Measurements from ENCODE around the gene PAK4. TPM values are rescaled to one million over a fixed set of nuclear protein-coding genes. Genes with fewer than 3 reads are reported as not detected.
A peak's percentile ranks its signal among the peaks of the same experiment; 100 is the strongest.

Gene PAK4
- total and polyA plus RNA-seq, 12 donors = 7.2 to 61.0 (median 23.8) TPM

DNA sequence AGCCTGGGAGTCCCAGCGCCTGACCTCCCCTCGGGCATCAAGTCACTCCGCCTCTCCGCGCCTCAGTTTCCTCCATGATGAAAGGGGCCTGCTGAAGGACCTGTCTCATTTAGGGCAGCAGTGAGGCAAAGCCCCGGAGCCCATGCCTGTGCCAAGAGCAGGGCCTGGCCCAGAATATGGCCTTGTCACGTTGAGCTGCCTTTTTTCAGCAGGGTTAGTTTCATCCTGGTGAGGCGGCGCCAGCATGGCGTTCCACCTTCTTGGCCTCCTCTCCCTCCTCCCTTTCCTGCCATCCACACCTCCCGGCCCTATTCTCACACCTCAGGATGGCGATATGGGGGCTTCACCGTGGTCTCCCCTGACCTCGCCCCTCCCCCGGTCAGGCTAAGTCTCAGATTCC lies 30.2 kb downstream of the PAK4 start:
- H3K9me3 ChIP-seq (replicated peaks in 1 of 3) = no peaks in the 10 kb centered on the region
- no peaks in the 10 kb centered on the region for H3K36me3 ChIP-seq (replicated peaks in 1 of 2)
- DNase-seq = peak in 1 of 7 donors; percentile 40
- H3K4me1 ChIP-seq (replicated peaks in 1 of 2) = peaks cover 17 to 52% of the 10 kb centered on the region in 2 donors
- 57 to 77% (median 65%) methylated on average over 9 to 15 of the region's 15 CpGs for WGBS, 4 donors
- H3K27ac ChIP-seq = peak overlapping the region in 1 of 5 donors; percentile 45
- TF ChIP-seq, protein P1, sequence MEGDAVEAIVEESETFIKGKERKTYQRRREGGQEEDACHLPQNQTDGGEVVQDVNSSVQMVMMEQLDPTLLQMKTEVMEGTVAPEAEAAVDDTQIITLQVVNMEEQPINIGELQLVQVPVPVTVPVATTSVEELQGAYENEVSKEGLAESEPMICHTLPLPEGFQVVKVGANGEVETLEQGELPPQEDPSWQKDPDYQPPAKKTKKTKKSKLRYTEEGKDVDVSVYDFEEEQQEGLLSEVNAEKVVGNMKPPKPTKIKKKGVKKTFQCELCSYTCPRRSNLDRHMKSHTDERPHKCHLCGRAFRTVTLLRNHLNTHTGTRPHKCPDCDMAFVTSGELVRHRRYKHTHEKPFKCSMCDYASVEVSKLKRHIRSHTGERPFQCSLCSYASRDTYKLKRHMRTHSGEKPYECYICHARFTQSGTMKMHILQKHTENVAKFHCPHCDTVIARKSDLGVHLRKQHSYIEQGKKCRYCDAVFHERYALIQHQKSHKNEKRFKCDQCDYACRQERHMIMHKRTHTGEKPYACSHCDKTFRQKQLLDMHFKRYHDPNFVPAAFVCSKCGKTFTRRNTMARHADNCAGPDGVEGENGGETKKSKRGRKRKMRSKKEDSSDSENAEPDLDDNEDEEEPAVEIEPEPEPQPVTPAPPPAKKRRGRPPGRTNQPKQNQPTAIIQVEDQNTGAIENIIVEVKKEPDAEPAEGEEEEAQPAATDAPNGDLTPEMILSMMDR (IDR thresholded peaks at IDR 0.05) = no peak
- no peak for TF ChIP-seq POLR2A (IDR thresholded peaks at IDR 0.05)
- no peak overlapping the region for H3K4me3 ChIP-seq
- intact Hi-C loops (cut with DNase I) = no loop called here
- no peaks in the 10 kb centered on the region for H3K27me3 ChIP-seq

DNA sequence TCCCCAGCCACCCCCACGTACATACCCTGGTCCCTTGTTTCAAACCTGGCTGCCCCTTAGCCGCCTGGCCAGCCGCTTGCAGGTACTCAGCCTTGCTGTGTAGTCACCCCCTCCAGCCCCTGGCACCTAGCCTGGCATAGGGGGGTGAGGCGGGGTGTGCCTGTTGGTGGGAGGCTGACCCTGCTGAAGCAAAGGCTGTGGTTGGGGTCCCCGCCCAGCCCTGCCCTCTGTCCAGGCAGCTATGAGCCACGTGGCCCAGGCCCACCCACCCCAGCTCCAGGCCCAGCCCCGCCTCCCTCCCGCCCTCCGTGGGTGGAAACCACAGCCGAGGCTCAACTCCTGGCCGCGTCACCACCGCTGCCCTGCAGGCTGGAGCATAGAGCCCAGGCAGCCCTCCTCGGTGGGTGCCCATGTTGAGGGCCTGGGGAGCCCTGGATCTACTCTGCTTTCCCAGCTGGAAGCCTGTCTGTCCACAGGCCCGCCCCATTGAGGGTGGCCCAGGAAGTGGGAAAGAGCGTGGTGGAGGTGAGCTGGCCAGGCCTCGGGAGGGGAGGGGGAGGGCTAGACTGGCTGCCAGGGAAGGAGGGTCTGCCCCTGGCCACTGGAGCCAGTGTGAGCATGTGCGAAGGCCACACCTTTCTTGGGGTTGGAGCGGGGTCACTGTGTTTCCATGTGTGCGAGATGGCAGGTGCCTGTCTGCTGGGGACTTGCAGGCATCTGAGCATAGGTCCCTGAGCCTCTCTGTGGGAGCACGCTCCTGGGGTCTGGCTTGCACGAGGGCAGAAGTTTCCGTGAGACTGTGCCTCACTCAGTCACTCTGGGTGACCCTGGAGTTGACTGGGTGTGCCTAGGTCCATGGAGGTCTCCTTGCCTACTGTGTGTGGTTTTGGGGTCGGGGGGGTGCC lies 31.0 kb downstream of the PAK4 start:
- 36 to 63% (median 51%) methylated on average over 2 to 24 of the region's 24 CpGs for WGBS, 4 donors
- Histone ChIP-seq H3K27me3 (no peaks in the 10 kb centered on the region), H3K9me3 (replicated peaks in 1 of 3) (no peaks in the 10 kb centered on the region), H3K4me3 (no peak overlapping the region), H3K27ac (peak overlapping the region in 1 of 5 donors; percentile 45), H3K36me3 (replicated peaks in 1 of 2) (no peaks in the 10 kb centered on the region), H3K4me1 (replicated peaks in 1 of 2) (peaks cover 17 to 53% of the 10 kb centered on the region in 2 donors)
- no peak for DNase-seq
- intact Hi-C loops (cut with DNase I) = no loop called here
- TF ChIP-seq POLR2A (IDR thresholded peaks at IDR 0.05) = no peak
- TF ChIP-seq, protein P1 (IDR thresholded peaks at IDR 0.05) = no peak

DNA sequence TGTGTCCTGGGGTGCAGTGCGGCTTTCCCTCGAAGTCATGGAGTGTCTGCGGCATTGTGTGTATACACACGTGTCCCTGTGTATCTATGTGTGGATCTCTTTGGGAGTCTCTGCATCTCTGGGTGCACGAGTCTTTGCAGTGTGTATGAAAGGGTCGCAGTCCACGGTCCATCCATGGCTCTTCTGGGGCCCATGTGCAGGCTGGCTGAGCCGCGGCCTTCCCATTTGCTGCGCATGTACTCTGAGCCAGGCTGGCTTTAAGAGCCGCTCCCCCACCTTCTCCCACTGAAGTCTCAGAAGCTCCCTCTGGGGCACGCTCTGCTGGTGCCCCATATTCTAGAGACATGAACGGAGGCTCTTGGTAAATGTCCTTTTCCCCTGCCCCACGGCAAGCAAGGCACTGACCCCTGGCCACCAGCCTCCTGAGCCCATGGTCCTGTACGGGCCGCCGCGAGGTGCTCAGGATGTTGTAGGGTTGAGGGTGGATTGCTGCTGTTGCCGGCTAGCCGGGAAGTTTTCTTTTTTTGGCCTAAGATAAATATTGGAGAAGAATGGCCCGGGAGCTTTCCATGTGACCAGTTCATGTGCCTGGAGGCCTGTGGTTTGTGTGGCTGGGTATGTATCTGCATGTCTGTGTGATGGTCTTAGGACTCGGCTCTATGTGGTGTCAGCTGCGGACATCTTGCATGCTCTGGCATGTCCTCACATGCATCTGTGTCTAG lies 31.9 kb downstream of the PAK4 start:
- Histone ChIP-seq H3K27me3 (no peaks in the 10 kb centered on the region), H3K9me3 (replicated peaks in 1 of 3) (no peaks in the 10 kb centered on the region), H3K4me3 (no peak overlapping the region), H3K27ac (no peak overlapping the region), H3K36me3 (replicated peaks in 1 of 2) (no peaks in the 10 kb centered on the region), H3K4me1 (replicated peaks in 1 of 2) (peaks cover 17 to 53% of the 10 kb centered on the region in 2 donors)
- TF ChIP-seq POLR2A (IDR thresholded peaks at IDR 0.05) = no peak
- TF ChIP-seq, protein P1 (IDR thresholded peaks at IDR 0.05) = no peak
- no peak for DNase-seq
- intact Hi-C loops (cut with DNase I) = no loop called here
- 69 to 80% (median 75%) methylated on average over 16 to 23 of the region's 23 CpGs for WGBS, 4 donors

DNA sequence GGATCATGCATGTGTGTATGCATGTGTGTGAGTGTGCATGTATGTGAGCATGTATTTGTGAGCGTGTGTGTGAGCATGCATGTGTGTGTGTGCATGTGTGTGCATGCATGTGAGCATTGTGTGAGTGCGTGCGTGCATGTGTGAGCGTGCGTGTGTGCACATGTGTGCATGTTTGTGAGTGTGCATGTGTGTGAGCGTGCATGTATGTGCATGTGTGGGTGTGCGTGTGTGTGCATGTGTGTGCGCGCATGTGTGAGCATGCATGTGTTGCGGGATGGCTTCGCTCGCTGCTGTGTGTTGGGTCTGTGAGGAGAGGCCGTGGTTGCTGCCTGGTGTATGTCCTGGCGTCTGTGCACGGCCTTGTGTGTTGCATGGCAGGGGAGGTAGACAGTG lies 32.4 kb downstream of the PAK4 start:
- intact Hi-C loops (cut with DNase I) = no loop called here
- DNase-seq = no peak
- WGBS, 4 donors = 89 to 93% (median 90%) methylated on average over 13 to 15 of the region's 15 CpGs
- H3K27me3 ChIP-seq = no peaks in the 10 kb centered on the region
- H3K9me3 ChIP-seq (replicated peaks in 1 of 3) = no peaks in the 10 kb centered on the region
- no peak overlapping the region for H3K4me3 ChIP-seq
- H3K36me3 ChIP-seq (replicated peaks in 1 of 2) = no peaks in the 10 kb centered on the region
- H3K27ac ChIP-seq = no peak overlapping the region
- TF ChIP-seq, protein P1 (IDR thresholded peaks at IDR 0.05) = no peak
- TF ChIP-seq POLR2A (IDR thresholded peaks at IDR 0.05) = no peak
- H3K4me1 ChIP-seq (replicated peaks in 1 of 2) = peaks cover 17 to 53% of the 10 kb centered on the region in 2 donors
